ENCODE measurements around the gene IL32. TPM values are rescaled to one million over a fixed set of nuclear protein-coding genes. Genes with fewer than 3 reads are reported as not detected.

The IL32 gene
- total RNA-seq, 6 experiments from 2014 or later: 204 to 1,268 (median 669) TPM

DNA sequence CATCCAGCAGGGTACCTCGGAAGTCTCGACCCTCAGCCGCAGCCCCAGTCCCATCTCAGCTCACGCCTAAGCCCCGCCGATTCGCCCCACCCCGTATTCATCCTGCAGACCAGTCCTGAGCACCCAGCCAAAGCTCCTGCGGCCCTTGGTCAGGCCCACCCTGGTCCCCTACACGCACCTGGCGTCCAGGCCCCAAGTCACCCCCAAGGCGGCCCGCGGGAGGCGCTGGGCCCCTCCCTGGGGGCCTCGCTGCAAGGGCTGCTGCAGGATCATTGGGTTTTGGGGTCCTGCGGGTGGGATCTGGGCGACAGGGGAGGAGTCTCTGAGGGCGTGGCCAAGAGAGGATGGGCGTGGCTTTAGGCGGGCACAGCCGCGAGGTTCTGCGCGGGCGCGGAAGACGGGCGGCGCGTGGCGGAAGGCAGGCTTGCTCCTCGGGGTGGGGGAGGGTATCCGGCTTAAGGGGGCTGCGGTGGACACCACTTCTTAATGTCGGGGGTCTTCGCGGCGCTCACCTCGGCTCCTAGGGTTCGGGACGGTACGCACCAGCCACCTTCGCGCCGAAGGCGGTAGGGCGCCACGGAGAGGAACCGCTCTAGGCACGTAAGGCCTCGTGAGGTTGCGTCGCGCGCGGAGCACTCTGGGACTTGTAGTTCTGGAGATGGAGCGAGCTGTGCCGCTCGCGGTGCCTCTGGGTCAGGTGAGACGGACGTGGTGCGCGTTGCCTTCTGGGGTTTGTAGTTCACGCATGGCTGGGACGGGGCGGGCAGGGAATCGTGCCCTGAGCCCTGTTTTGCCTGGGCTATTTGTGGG is 41.6 kb upstream of the IL32 start, which contains the start of the genes HCFC1R1 and THOC6:
TSS of gene HCFC1R1 (minus strand) at position 274 of the 810 bp plus-strand sequence. CDS start at position 273, 1 bp downstream.
TSS of gene THOC6 (plus strand) at position 367 of the 810 bp plus-strand sequence. CDS start at position 659, 292 bp downstream.
- 0% methylated on average over 8 of the region's 69 CpGs for WGBS (ENCODE audit: insufficient coverage, low coverage, low lambda C conversion rate, missing lambda C conversion rate)
- intact Hi-C loops (cut with DNase I): no loop called here
- peaks cover 0 to 36% (median 14%) of the 10 kb centered on the region in 4 donors for H3K4me1 ChIP-seq
- peak within 1 kb of the TSS; percentile 82 to 95 (median 91) for H3K27ac ChIP-seq
- no peaks in the 10 kb centered on the region for H3K9me3 ChIP-seq
- DNase-seq: peak; percentile 98 to 99 (median 98)
- peak within 1 kb of the TSS; percentile 59 to 76 (median 67) for H3K4me3 ChIP-seq
- peak; percentile 61 to 85 (median 82) for ATAC-seq
- TF ChIP-seq, protein P1, sequence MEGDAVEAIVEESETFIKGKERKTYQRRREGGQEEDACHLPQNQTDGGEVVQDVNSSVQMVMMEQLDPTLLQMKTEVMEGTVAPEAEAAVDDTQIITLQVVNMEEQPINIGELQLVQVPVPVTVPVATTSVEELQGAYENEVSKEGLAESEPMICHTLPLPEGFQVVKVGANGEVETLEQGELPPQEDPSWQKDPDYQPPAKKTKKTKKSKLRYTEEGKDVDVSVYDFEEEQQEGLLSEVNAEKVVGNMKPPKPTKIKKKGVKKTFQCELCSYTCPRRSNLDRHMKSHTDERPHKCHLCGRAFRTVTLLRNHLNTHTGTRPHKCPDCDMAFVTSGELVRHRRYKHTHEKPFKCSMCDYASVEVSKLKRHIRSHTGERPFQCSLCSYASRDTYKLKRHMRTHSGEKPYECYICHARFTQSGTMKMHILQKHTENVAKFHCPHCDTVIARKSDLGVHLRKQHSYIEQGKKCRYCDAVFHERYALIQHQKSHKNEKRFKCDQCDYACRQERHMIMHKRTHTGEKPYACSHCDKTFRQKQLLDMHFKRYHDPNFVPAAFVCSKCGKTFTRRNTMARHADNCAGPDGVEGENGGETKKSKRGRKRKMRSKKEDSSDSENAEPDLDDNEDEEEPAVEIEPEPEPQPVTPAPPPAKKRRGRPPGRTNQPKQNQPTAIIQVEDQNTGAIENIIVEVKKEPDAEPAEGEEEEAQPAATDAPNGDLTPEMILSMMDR (IDR thresholded peaks at IDR 0.05): no peak
- peak; percentile 82 for TF ChIP-seq POLR2A (IDR thresholded peaks at IDR 0.05)
- no peaks in the 10 kb centered on the region for H3K27me3 ChIP-seq
- H3K36me3 ChIP-seq: peaks cover 0 to 6% (median 0%) of the 10 kb centered on the region in 4 donors

DNA sequence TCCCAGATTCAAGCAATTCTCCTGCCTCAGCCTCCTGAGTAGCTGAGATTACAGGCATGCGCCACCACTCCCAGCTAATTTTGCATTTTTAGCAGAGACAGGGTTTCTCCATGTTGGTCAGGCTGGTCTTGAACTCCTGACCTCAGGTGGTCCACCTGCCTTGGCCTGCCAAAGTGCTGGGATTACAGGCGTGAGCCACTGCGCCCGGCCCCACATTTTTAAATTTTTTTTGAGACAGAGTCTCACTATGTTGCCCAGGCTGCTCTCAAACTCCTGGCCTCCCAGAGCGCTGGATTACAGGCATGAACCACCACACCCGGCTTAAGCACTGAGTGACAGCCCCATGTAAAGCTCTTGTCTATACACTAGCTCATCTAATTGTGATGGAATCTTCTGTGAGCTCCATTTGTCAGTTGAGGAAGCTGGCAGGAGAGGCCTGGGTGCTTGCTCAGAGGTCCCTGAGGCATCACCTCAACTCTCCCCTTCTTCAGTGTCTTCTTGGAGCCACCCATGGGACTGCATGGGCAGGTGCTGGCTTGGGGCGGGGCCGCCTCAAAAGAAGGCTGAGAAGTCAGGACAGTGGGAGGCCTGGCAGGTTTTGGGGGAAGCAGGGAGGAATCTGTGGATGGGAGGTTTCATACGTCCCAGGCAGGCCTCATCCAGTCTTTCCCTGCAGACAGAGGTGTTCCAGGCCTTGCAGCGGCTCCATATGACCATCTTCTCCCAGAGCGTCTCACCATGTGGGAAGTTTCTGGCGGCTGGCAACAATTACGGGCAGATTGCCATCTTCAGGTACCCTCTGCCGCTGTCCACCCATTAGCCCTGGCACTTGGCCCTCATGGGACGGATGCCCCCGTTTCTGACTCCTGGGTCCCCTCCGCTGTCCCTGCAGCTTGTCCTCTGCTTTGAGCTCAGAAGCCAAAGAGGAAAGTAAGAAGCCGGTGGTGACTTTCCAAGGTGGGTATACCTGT is 40.1 kb upstream of the IL32 start:
- Histone ChIP-seq H3K4me3 (no peak overlapping the region), H3K4me1 (peaks cover 0 to 29% (median 12%) of the 10 kb centered on the region in 4 donors), H3K9me3 (no peaks in the 10 kb centered on the region), H3K27me3 (no peaks in the 10 kb centered on the region), H3K36me3 (peaks cover 0 to 6% (median 0%) of the 10 kb centered on the region in 4 donors), H3K27ac (no peak overlapping the region)
- no peak for TF ChIP-seq POLR2A (IDR thresholded peaks at IDR 0.05)
- TF ChIP-seq, protein P1 (IDR thresholded peaks at IDR 0.05): no peak
- WGBS (ENCODE audit: insufficient coverage, low coverage, low lambda C conversion rate, missing lambda C conversion rate): 73% methylated on average over 10 of the region's 18 CpGs
- intact Hi-C loops (cut with DNase I): no loop called here
- DNase-seq (no peak), ATAC-seq (no peak)

DNA sequence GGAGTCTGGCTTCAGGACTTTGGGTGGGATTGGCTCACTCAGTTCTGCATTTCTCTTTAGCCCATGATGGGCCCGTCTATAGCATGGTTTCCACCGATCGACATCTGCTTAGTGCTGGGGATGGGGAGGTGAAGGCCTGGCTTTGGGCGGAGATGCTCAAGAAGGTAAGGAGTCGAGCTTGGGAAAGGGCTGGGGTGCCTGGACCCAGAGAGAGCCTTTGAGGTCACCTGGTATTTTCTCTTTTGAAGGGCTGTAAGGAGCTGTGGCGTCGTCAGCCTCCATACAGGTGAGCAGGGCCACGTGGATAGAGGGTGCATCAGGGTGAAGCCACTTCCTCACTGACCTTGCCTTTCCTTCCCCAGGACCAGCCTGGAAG is 39.4 kb upstream of the IL32 start:
- no peak for ATAC-seq
- H3K27me3 ChIP-seq: no peaks in the 10 kb centered on the region
- H3K27ac ChIP-seq: no peak overlapping the region
- H3K36me3 ChIP-seq: peaks cover 0 to 6% (median 0%) of the 10 kb centered on the region in 4 donors
- no peak overlapping the region for H3K4me3 ChIP-seq
- 89% methylated on average over 6 of the region's 8 CpGs for WGBS (ENCODE audit: insufficient coverage, low coverage, low lambda C conversion rate, missing lambda C conversion rate)
- H3K9me3 ChIP-seq: no peaks in the 10 kb centered on the region
- peaks cover 0 to 24% (median 12%) of the 10 kb centered on the region in 4 donors for H3K4me1 ChIP-seq
- TF ChIP-seq, protein P1 (IDR thresholded peaks at IDR 0.05): no peak
- TF ChIP-seq POLR2A (IDR thresholded peaks at IDR 0.05): no peak
- DNase-seq: no peak
- intact Hi-C loops (cut with DNase I): no loop called here
